Mesendoderm (in vitro differentiated cells): ENCODE measurements around the gene RAI14.

Experiments used
- DNase-seq: peaks from one replicate; pipeline ENCODE4 v3.0.0; 2013
- H2AK5ac ChIP-seq: 2 replicates; pipeline ENCODE4 v1.6.1; 2013; ENCODE audit warnings: low read length, inconsistent platforms
- H2BK120ac ChIP-seq: 2 replicates; pipeline ENCODE4 v1.6.1; 2013; ENCODE audit warnings: low read depth, mild to moderate bottlenecking, low read length, moderate library complexity, mixed read lengths
- H2BK15ac ChIP-seq: replicated peaks from 2 replicates; pipeline ENCODE4 v1.6.1; 2013; ENCODE audit warnings: low read depth, mild to moderate bottlenecking, moderate library complexity
- H2BK5ac ChIP-seq: 2 replicates; pipeline ENCODE4 v1.6.1; 2013; ENCODE audit warnings: low read length, inconsistent platforms
- H3K18ac ChIP-seq: 2 replicates; pipeline ENCODE4 v1.6.1; 2013; ENCODE audit warnings: mild to moderate bottlenecking, low read length, mixed read lengths
- H3K23ac ChIP-seq: one replicate; pipeline ENCODE4 v1.6.1; 2013; ENCODE audit warnings: low read length
- H3K27ac ChIP-seq: 2 replicates; pipeline ENCODE4 v1.5.1; 2013; ENCODE audit warnings: low read depth, mild to moderate bottlenecking, inconsistent platforms, low read length, moderate library complexity
- H3K27me3 ChIP-seq: 2 replicates; pipeline ENCODE4 v1.6.1; 2013; ENCODE audit warnings: low read length, control low read depth, mild to moderate bottlenecking, inconsistent platforms; ENCODE audit not compliant: insufficient read depth, poor library complexity
- H3K36me3 ChIP-seq: 2 replicates; pipeline ENCODE4 v1.6.1; 2013; ENCODE audit warnings: low read length, inconsistent platforms; ENCODE audit not compliant: control insufficient read depth, insufficient read depth
- H3K4ac ChIP-seq: one replicate; pipeline ENCODE4 v1.6.1; 2013; ENCODE audit warnings: low read depth, mild to moderate bottlenecking, low read length, moderate library complexity
- H3K4me1 ChIP-seq: 2 replicates; pipeline ENCODE4 v1.6.1; 2013; ENCODE audit warnings: low read depth, low read length, inconsistent platforms; ENCODE audit not compliant: control insufficient read depth
- H3K4me2 ChIP-seq: 2 replicates; pipeline ENCODE4 v1.6.1; 2013; ENCODE audit warnings: low read length
- H3K4me3 ChIP-seq: 2 replicates; pipeline ENCODE4 v1.5.1; 2013; ENCODE audit warnings: mild to moderate bottlenecking, low read length
- H3K56ac ChIP-seq: one replicate; pipeline ENCODE4 v1.6.1; 2013; ENCODE audit warnings: low read length
- H3K79me1 ChIP-seq: 2 replicates; pipeline ENCODE4 v1.6.1; 2013; ENCODE audit warnings: low read length, inconsistent platforms
- H3K79me2 ChIP-seq: 2 replicates; pipeline ENCODE4 v1.6.1; 2013; ENCODE audit warnings: mild to moderate bottlenecking, low read length; ENCODE audit not compliant: control insufficient read depth, insufficient read depth
- H3K9ac ChIP-seq: 2 replicates; pipeline ENCODE4 v1.6.1; 2013; ENCODE audit warnings: low read length, inconsistent platforms
- H4K5ac ChIP-seq: one replicate; pipeline ENCODE4 v1.6.1; 2013; ENCODE audit warnings: low read length
- H4K8ac ChIP-seq: one replicate; pipeline ENCODE4 v1.6.1; 2013; ENCODE audit warnings: low read depth, mild to moderate bottlenecking, control low read depth, low read length, moderate library complexity
- WGBS: extraction: QIAGEN DNeasy Blood & Tissue Kit; methylation state at CpG from one replicate; pipeline ENCODE4 v1.1.7; 2013; ENCODE audit warnings: low lambda C conversion rate, missing lambda C conversion rate; ENCODE audit not compliant: insufficient coverage; ENCODE audit errors: extremely low coverage; 5-methylcytosine and 5-hydroxymethylcytosine counted together

The RAI14 gene

DNA sequence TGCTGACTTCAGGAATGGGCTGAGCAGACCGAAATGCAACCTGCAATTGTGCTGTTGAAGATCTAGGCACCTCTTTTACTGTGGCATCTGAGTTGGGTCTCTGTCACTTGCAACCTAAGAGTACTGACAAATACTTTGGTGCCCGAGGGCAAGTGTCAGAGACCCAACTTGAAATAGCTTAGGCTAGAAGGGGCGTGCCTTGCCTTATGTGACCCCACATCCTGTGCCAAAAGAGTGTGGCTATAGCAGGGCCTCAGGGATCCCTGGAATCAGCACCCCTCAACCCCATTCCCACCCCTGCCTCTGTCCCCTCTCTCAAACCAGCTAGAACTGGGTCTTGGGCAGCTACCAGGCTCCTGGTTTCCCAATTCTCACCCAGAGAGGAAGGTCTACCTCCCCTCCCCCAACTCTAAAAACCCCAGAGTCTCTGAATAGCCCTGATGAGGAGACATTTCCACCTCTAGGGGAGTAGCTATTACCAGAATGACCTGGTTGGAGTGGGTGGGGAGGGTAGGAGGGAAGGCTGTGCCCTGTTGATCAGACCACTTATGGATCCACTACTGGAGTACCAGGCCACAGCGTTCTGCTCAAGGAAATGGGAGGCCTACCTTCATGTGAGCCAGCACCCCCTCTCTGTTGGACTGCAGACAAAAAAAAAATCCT is 17.5 kb downstream of the RAI14 start:
- H2BK15ac ChIP-seq = no peak overlapping the region
- peaks cover 73% of the 10 kb centered on the region for H3K79me2 ChIP-seq
- no peak overlapping the region for H3K56ac ChIP-seq
- no peak overlapping the region for H3K4ac ChIP-seq
- H3K4me3 ChIP-seq = no peak overlapping the region
- no peak overlapping the region for H2AK5ac ChIP-seq
- H3K27me3 ChIP-seq = no peaks in the 10 kb centered on the region
- H4K5ac ChIP-seq = no peak overlapping the region
- H2BK5ac ChIP-seq = no peak overlapping the region
- DNase-seq = no peak
- H4K8ac ChIP-seq = no peak overlapping the region
- no peak overlapping the region for H3K4me2 ChIP-seq
- WGBS = no CpG with 5 or more reads among the region's 4 CpGs
- H3K23ac ChIP-seq = no peak overlapping the region
- peaks cover 5% of the 10 kb centered on the region for H3K4me1 ChIP-seq
- peak overlapping the region; percentile 4 for H3K18ac ChIP-seq
- no peak overlapping the region for H3K9ac ChIP-seq
- H3K79me1 ChIP-seq = peaks cover 5% of the 10 kb centered on the region
- no peak overlapping the region for H3K27ac ChIP-seq
- H3K36me3 ChIP-seq = no peaks in the 10 kb centered on the region
- no peak overlapping the region for H2BK120ac ChIP-seq

- no peak overlapping the region for H2BK120ac ChIP-seq
- H3K4me1 ChIP-seq = peaks cover 11% of the 10 kb centered on the region
- no peak overlapping the region for H2BK5ac ChIP-seq
- H3K18ac ChIP-seq = no peak overlapping the region
- no peak overlapping the region for H4K8ac ChIP-seq
- H3K4ac ChIP-seq = no peak overlapping the region
- H2BK15ac ChIP-seq = no peak overlapping the region
- no CpG with 5 or more reads among the region's 3 CpGs for WGBS
- peaks cover 76% of the 10 kb centered on the region for H3K79me2 ChIP-seq
- no peak overlapping the region for H3K9ac ChIP-seq
- H3K23ac ChIP-seq = no peak overlapping the region
- no peak for DNase-seq
- peaks cover 11% of the 10 kb centered on the region for H3K79me1 ChIP-seq
- no peak overlapping the region for H3K27ac ChIP-seq
- H2AK5ac ChIP-seq = no peak overlapping the region
- no peak overlapping the region for H4K5ac ChIP-seq
- H3K4me3 ChIP-seq = no peak overlapping the region
- H3K27me3 ChIP-seq = no peaks in the 10 kb centered on the region
- H3K56ac ChIP-seq = no peak overlapping the region
- H3K36me3 ChIP-seq = no peaks in the 10 kb centered on the region
- H3K4me2 ChIP-seq = no peak overlapping the region
Observed at GRCh38 chr5:34674187-34674586, 18.1 kb downstream of the RAI14 start.

DNA sequence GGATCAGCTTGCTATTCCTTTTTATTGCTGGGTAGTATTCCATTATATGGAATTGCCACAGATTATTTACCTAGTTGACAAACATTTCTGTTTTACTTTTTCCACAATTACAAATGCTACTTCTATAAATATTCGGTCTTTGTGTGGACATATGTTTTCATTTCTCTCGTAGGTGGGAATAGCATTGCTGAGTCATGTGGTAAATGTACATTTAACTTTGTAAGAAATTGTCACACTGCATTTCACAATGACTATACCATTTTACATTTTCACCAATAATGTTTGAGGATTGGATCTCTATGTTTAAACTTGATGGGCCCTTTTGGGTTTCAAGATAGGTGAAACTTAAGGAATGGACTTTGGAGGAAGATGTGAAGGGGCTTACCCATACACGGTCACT is 19.7 kb downstream of the RAI14 start:
- no peak overlapping the region for H2BK5ac ChIP-seq
- no peak overlapping the region for H3K56ac ChIP-seq
- no peak overlapping the region for H4K8ac ChIP-seq
- no CpG with 5 or more reads among the region's 3 CpGs for WGBS
- H3K4ac ChIP-seq = no peak overlapping the region
- H3K4me1 ChIP-seq = peaks cover 23% of the 10 kb centered on the region
- no peaks in the 10 kb centered on the region for H3K36me3 ChIP-seq
- peaks cover 16% of the 10 kb centered on the region for H3K79me1 ChIP-seq
- no peak overlapping the region for H3K23ac ChIP-seq
- H3K4me2 ChIP-seq = no peak overlapping the region
- no peak overlapping the region for H2BK120ac ChIP-seq
- H3K4me3 ChIP-seq = no peak overlapping the region
- no peaks in the 10 kb centered on the region for H3K27me3 ChIP-seq
- DNase-seq = no peak
- H3K9ac ChIP-seq = no peak overlapping the region
- peaks cover 81% of the 10 kb centered on the region for H3K79me2 ChIP-seq
- no peak overlapping the region for H3K27ac ChIP-seq
- no peak overlapping the region for H2AK5ac ChIP-seq
- H4K5ac ChIP-seq = no peak overlapping the region
- H2BK15ac ChIP-seq = no peak overlapping the region
- H3K18ac ChIP-seq = no peak overlapping the region

GRCh38 chr5:34676416-34676815 is 20.3 kb downstream of the RAI14 start:
- no peak overlapping the region for H3K18ac ChIP-seq
- peaks cover 24% of the 10 kb centered on the region for H3K4me1 ChIP-seq
- no peak overlapping the region for H2BK5ac ChIP-seq
- no peak overlapping the region for H3K4ac ChIP-seq
- H4K5ac ChIP-seq = no peak overlapping the region
- no peak overlapping the region for H2AK5ac ChIP-seq
- H3K9ac ChIP-seq = no peak overlapping the region
- H3K23ac ChIP-seq = no peak overlapping the region
- peaks cover 17% of the 10 kb centered on the region for H3K79me1 ChIP-seq
- no peak overlapping the region for H2BK15ac ChIP-seq
- no peak overlapping the region for H4K8ac ChIP-seq
- no peak overlapping the region for H2BK120ac ChIP-seq
- no peak overlapping the region for H3K56ac ChIP-seq
- no peak overlapping the region for H3K4me2 ChIP-seq
- DNase-seq = no peak
- no CpG with 5 or more reads among the region's 4 CpGs for WGBS
- no peak overlapping the region for H3K27ac ChIP-seq
- H3K36me3 ChIP-seq = no peaks in the 10 kb centered on the region
- peaks cover 83% of the 10 kb centered on the region for H3K79me2 ChIP-seq
- no peak overlapping the region for H3K4me3 ChIP-seq
- no peaks in the 10 kb centered on the region for H3K27me3 ChIP-seq

- no peak overlapping the region for H4K5ac ChIP-seq
- no peak overlapping the region for H3K9ac ChIP-seq
- no peak overlapping the region for H2AK5ac ChIP-seq
- peaks cover 18% of the 10 kb centered on the region for H3K79me1 ChIP-seq
- no peak overlapping the region for H4K8ac ChIP-seq
- H3K4me1 ChIP-seq = peaks cover 24% of the 10 kb centered on the region
- WGBS = no CpG with 5 or more reads among the region's 3 CpGs
- no peak overlapping the region for H3K4me3 ChIP-seq
- no peak overlapping the region for H3K4ac ChIP-seq
- H2BK120ac ChIP-seq = no peak overlapping the region
- no peak overlapping the region for H3K27ac ChIP-seq
- no peak overlapping the region for H3K23ac ChIP-seq
- no peak for DNase-seq
- no peak overlapping the region for H2BK5ac ChIP-seq
- no peak overlapping the region for H3K56ac ChIP-seq
- H3K79me2 ChIP-seq = peaks cover 82% of the 10 kb centered on the region
- H3K36me3 ChIP-seq = no peaks in the 10 kb centered on the region
- H3K4me2 ChIP-seq = no peak overlapping the region
- no peak overlapping the region for H3K18ac ChIP-seq
- no peak overlapping the region for H2BK15ac ChIP-seq
- H3K27me3 ChIP-seq = no peaks in the 10 kb centered on the region
Observed at GRCh38 chr5:34677428-34677827, 21.3 kb downstream of the RAI14 start.

- H3K18ac ChIP-seq = no peak overlapping the region
- no peak overlapping the region for H2BK120ac ChIP-seq
- peaks cover 24% of the 10 kb centered on the region for H3K4me1 ChIP-seq
- H3K27ac ChIP-seq = no peak overlapping the region
- WGBS = no CpG with 5 or more reads among the region's 2 CpGs
- DNase-seq = no peak
- no peak overlapping the region for H3K4me3 ChIP-seq
- H2BK5ac ChIP-seq = no peak overlapping the region
- H2AK5ac ChIP-seq = no peak overlapping the region
- no peak overlapping the region for H2BK15ac ChIP-seq
- H3K79me1 ChIP-seq = peaks cover 18% of the 10 kb centered on the region
- H4K8ac ChIP-seq = no peak overlapping the region
- no peak overlapping the region for H3K23ac ChIP-seq
- no peak overlapping the region for H3K56ac ChIP-seq
- H3K4me2 ChIP-seq = no peak overlapping the region
- H3K79me2 ChIP-seq = peaks cover 76% of the 10 kb centered on the region
- no peaks in the 10 kb centered on the region for H3K36me3 ChIP-seq
- no peak overlapping the region for H3K9ac ChIP-seq
- H3K27me3 ChIP-seq = no peaks in the 10 kb centered on the region
- H3K4ac ChIP-seq = no peak overlapping the region
- H4K5ac ChIP-seq = no peak overlapping the region
Observed at GRCh38 chr5:34680896-34681295, 24.8 kb downstream of the RAI14 start.
